GM23338 (cell line): ENCODE data around the gene PRKG2. TPM values are rescaled to one million over a fixed set of nuclear protein-coding genes. Genes with fewer than 3 reads are reported as not detected.

ENCODE experiments used
- ATAC-seq: fragments of 200-7000 bp; cut with Tn5 transposase; 3 replicates; pipeline ENCODE4 v1.9.1; 2020
- DNase-seq: peaks from one replicate; pipeline ENCODE4 v3.0.0-alpha.2; 2015; ENCODE audit warnings: low spot score
- H2AFZ ChIP-seq: fragments of 200-600 bp; sonication (generic); 2 replicates; pipeline ENCODE4 v1.8.0; 2016; ENCODE audit warnings: antibody characterized with exemption, mild to moderate bottlenecking, moderate library complexity
- H3F3A ChIP-seq: fragments of 200-600 bp; sonication (generic); replicated peaks from 2 replicates; pipeline ENCODE4 v1.8.0; 2017; ENCODE audit warnings: antibody characterized with exemption, mixed run types, low read depth
- H3K27ac ChIP-seq: fragments of 200-600 bp; sonication (generic); 2 replicates; pipeline ENCODE4 v1.6.1; 2016; ENCODE audit warnings: low read depth
- H3K27me3 ChIP-seq: fragments of 200-600 bp; sonication (generic); 2 replicates; pipeline ENCODE4 v1.8.0; 2016; ENCODE audit warnings: mild to moderate bottlenecking, mixed run types, moderate library complexity; ENCODE audit not compliant: insufficient read depth
- H3K36me3 ChIP-seq: fragments of 200-600 bp; sonication (generic); 2 replicates; pipeline ENCODE4 v1.8.0; 2016; ENCODE audit warnings: mild to moderate bottlenecking; ENCODE audit not compliant: insufficient read depth
- H3K4me1 ChIP-seq: fragments of 200-600 bp; sonication (generic); 2 replicates; pipeline ENCODE4 v1.8.0; 2016; ENCODE audit warnings: mild to moderate bottlenecking, moderate library complexity; ENCODE audit not compliant: insufficient read depth
- H3K4me2 ChIP-seq: fragments of 200-600 bp; sonication (generic); 2 replicates; pipeline ENCODE4 v1.7.1; 2017; ENCODE audit warnings: mixed run types
- H3K4me3 ChIP-seq: fragments of 200-600 bp; sonication (generic); 2 replicates; pipeline ENCODE4 v1.6.1; 2016; ENCODE audit warnings: mixed run types
- H3K79me2 ChIP-seq: fragments of 200-600 bp; sonication (generic); replicated peaks from 2 replicates; pipeline ENCODE4 v1.8.0; 2017; ENCODE audit warnings: mild to moderate bottlenecking; ENCODE audit not compliant: insufficient read depth
- H3K9me2 ChIP-seq: fragments of 200-600 bp; sonication (generic); 2 replicates; pipeline ENCODE4 v1.8.0; 2017; ENCODE audit not compliant: insufficient read depth
- H4K20me1 ChIP-seq: fragments of 200-600 bp; sonication (generic); replicated peaks from 2 replicates; pipeline ENCODE4 v1.8.0; 2017; ENCODE audit warnings: mild to moderate bottlenecking; ENCODE audit not compliant: insufficient read depth
- H3K27ac Mint-ChIP-seq: 2 replicates; pipeline ENCODE4 v1.8.0; 2020; ENCODE audit warnings: inconsistent platforms, mild to moderate bottlenecking, moderate library complexity, mixed read lengths
- H3K27me3 Mint-ChIP-seq: 3 replicates; pipeline ENCODE4 v1.8.0; 2022; ENCODE audit warnings: low read depth, mild to moderate bottlenecking, moderate library complexity, mixed read lengths, inconsistent platforms; ENCODE audit not compliant: insufficient read depth, poor library complexity
- H3K36me3 Mint-ChIP-seq: 3 replicates; pipeline ENCODE4 v1.8.0; 2021; ENCODE audit warnings: low read depth, mild to moderate bottlenecking, inconsistent platforms, moderate library complexity, mixed read lengths
- H3K4me1 Mint-ChIP-seq: 3 replicates; pipeline ENCODE4 v1.8.0; 2020; ENCODE audit warnings: mild to moderate bottlenecking, inconsistent platforms, mixed read lengths
- H3K4me3 Mint-ChIP-seq: 3 replicates; pipeline ENCODE4 v1.8.0; 2021; ENCODE audit warnings: moderate library complexity, mild to moderate bottlenecking, inconsistent platforms, mixed read lengths
- H3K9me3 Mint-ChIP-seq: 3 replicates; pipeline ENCODE4 v1.8.0; 2020; ENCODE audit warnings: moderate library complexity, mild to moderate bottlenecking, inconsistent platforms, mixed read lengths
- CREB1 ChIP-seq: fragments of 250-450 bp; sonication (Bioruptor Pico); IDR thresholded peaks from 2 replicates; pipeline ENCODE4 v1.5.0; 2020; ENCODE audit warnings: low read depth, mild to moderate bottlenecking, moderate library complexity
- ETS1 ChIP-seq: IDR thresholded peaks from 2 replicates; pipeline ENCODE4 v1.6.1; 2016; ENCODE audit warnings: antibody characterized with exemption
- JUNB ChIP-seq: IDR thresholded peaks from one replicate; pipeline ENCODE4 v1.6.1; 2016; ENCODE audit warnings: antibody characterized with exemption; ENCODE audit not compliant: unreplicated experiment
- POLR2AphosphoS5 ChIP-seq: IDR thresholded peaks from 2 replicates; pipeline ENCODE4 v1.6.1; 2016; ENCODE audit warnings: antibody characterized with exemption, low read depth
- STAT1 ChIP-seq: IDR thresholded peaks from one replicate; pipeline ENCODE4 v1.6.1; 2016; ENCODE audit warnings: antibody characterized with exemption; ENCODE audit not compliant: unreplicated experiment
- ZNF462 ChIP-seq: fragments of 250-450 bp; sonication (Bioruptor Pico); IDR thresholded peaks from 2 replicates; pipeline ENCODE4 v1.5.0; 2020; ENCODE audit warnings: mild to moderate bottlenecking, moderate library complexity
- polyA plus RNA-seq: library from polyadenylated mRNA; unstranded; fragments of >200 nt; fragmentation: Nextera tagmentation; extraction: Ambion mirVana; gene quantifications from 2 replicates; pipeline ENCODE4 v1.2.1, GENCODE V29; 2016
- total RNA-seq: library from RNA; depleted of rRNA; stranded (reverse); fragments of >200 nt; shearing (Covaris generic); gene quantifications from 2 replicates; pipeline ENCODE4 v1.2.3, GENCODE V29; 2014
- TF ChIP-seq, protein P1 (sequence below), 2 experiments: fragments of 200-600 bp in 1 of 2; sonication (generic) in 1 of 2; conservative IDR thresholded peaks; 2 replicates each; pipeline versions ENCODE4 v1.5.1 to v1.6.1; 2016 to 2017; ENCODE audit warnings: antibody characterized with exemption in 2 of 2, low read depth in 2 of 2, mild to moderate bottlenecking in 2 of 2, moderate library complexity in 1 of 2

Gene PRKG2
- total and polyA plus RNA-seq, 2 experiments from 2014 or later = 1.9 to 3.6 TPM

- no peak for TF ChIP-seq ZNF462 (CRISPR knock-in tag)
These were observed 153.0 kb downstream of the PRKG2 start (continued) for GRCh38 chr4:81062001-81062400.

GRCh38 chr4:81061344-81061730 lies 153.7 kb downstream of the PRKG2 start:
- no peaks in the 10 kb centered on the region for H3K4me1 ChIP-seq
- no peak overlapping the region for H3K27ac ChIP-seq
- Mint-ChIP-seq H3K9me3 (no peaks in the 10 kb centered on the region), H3K4me3 (no peak overlapping the region), H3K27me3 (no peaks in the 10 kb centered on the region), H3K27ac (no peak overlapping the region), H3K36me3 (no peaks in the 10 kb centered on the region), H3K4me1 (peaks cover 11% of the 10 kb centered on the region)
- DNase-seq = no peak
- no peaks in the 10 kb centered on the region for H3F3A ChIP-seq
- H3K79me2 ChIP-seq = no peaks in the 10 kb centered on the region
- H2AFZ ChIP-seq = no peak overlapping the region
- no peak overlapping the region for H3K4me3 ChIP-seq
- ATAC-seq = no peak
- no peak overlapping the region for H3K4me2 ChIP-seq
- no peaks in the 10 kb centered on the region for H4K20me1 ChIP-seq
- no peaks in the 10 kb centered on the region for H3K27me3 ChIP-seq
- H3K36me3 ChIP-seq = no peaks in the 10 kb centered on the region
- H3K9me2 ChIP-seq = no peaks in the 10 kb centered on the region
- TF ChIP-seq, protein P1, sequence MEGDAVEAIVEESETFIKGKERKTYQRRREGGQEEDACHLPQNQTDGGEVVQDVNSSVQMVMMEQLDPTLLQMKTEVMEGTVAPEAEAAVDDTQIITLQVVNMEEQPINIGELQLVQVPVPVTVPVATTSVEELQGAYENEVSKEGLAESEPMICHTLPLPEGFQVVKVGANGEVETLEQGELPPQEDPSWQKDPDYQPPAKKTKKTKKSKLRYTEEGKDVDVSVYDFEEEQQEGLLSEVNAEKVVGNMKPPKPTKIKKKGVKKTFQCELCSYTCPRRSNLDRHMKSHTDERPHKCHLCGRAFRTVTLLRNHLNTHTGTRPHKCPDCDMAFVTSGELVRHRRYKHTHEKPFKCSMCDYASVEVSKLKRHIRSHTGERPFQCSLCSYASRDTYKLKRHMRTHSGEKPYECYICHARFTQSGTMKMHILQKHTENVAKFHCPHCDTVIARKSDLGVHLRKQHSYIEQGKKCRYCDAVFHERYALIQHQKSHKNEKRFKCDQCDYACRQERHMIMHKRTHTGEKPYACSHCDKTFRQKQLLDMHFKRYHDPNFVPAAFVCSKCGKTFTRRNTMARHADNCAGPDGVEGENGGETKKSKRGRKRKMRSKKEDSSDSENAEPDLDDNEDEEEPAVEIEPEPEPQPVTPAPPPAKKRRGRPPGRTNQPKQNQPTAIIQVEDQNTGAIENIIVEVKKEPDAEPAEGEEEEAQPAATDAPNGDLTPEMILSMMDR (conservative IDR thresholded peaks at IDR 0.05; ENCODE audit: low read depth in 2 of 2) = no peak
- TF ChIP-seq POLR2AphosphoS5 (no peak), STAT1 (no peak), JUNB (no peak), ZNF462 (CRISPR knock-in tag) (no peak), ETS1 (no peak), CREB1 (CRISPR knock-in tag) (no peak)
